ENCODE data around the gene CCT3. TPM values are rescaled to one million over a fixed set of nuclear protein-coding genes. Genes with fewer than 3 reads are reported as not detected.
"Not testable (repeated sequence)": the region's sequence is repeated elsewhere in the genome, so short reads cannot be mapped to it uniquely, and the experiment has no call there.

Gene CCT3
- total and polyA plus RNA-seq, 10 donors: 73.7 to 129 (median 105) TPM

DNA sequence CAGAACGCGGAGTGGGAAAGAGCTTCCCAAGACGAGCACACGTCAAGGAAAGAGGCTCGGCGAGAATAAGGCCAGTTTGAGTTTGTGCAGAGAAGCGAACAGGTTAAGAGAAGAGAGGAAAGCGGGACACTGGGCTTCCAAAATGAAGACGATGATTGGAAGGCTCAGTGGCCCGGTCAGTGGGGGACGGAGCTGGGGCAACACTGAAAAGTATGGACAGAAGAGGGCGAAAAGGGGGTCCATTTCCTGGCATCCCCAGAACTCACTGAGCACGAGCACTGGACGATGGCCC is 258 bp downstream of the CCT3 start:
- peaks cover 14 to 40% (median 29%) of the 10 kb centered on the region in 6 donors for H3K4me1 ChIP-seq

GRCh38 chr1:156337052-156337887 is 822 bp downstream of the CCT3 start:
- H3K9me3 ChIP-seq: no peaks in the 10 kb centered on the region
- peak; percentile 71 for DNase-seq
- H3K27ac ChIP-seq: peak overlapping the region; percentile 22 to 90 (median 86)
- TF ChIP-seq, protein P1, sequence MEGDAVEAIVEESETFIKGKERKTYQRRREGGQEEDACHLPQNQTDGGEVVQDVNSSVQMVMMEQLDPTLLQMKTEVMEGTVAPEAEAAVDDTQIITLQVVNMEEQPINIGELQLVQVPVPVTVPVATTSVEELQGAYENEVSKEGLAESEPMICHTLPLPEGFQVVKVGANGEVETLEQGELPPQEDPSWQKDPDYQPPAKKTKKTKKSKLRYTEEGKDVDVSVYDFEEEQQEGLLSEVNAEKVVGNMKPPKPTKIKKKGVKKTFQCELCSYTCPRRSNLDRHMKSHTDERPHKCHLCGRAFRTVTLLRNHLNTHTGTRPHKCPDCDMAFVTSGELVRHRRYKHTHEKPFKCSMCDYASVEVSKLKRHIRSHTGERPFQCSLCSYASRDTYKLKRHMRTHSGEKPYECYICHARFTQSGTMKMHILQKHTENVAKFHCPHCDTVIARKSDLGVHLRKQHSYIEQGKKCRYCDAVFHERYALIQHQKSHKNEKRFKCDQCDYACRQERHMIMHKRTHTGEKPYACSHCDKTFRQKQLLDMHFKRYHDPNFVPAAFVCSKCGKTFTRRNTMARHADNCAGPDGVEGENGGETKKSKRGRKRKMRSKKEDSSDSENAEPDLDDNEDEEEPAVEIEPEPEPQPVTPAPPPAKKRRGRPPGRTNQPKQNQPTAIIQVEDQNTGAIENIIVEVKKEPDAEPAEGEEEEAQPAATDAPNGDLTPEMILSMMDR (IDR thresholded peaks at IDR 0.05 in 8 of 11, conservative IDR thresholded peaks at IDR 0.05 in 3 of 11): no peak
- TF ChIP-seq POLR2AphosphoS5 (IDR thresholded peaks at IDR 0.05): no peak
- no peak for TF ChIP-seq POLR2A (IDR thresholded peaks at IDR 0.05)
- H3K36me3 ChIP-seq: peaks cover 0 to 38% (median 30%) of the 10 kb centered on the region in 6 donors
- intact Hi-C loops (cut with DNase I; ENCODE audit: low total_unique reads): no loop called here
- peaks cover 14 to 40% (median 29%) of the 10 kb centered on the region in 6 donors for H3K4me1 ChIP-seq
- H3K4me3 ChIP-seq: peak overlapping the region; percentile 57 to 95 (median 88)
- no peaks in the 10 kb centered on the region for H3K27me3 ChIP-seq (replicated peaks in 1 of 7)
- 34 to 37% (median 35%) methylated on average over 34 of the region's 34 CpGs for WGBS, 5 donors

More for the DNA sequence above, 258 bp downstream of the CCT3 start:
- intact Hi-C loops (cut with DNase I; ENCODE audit: low total_unique reads): no loop called here
- TF ChIP-seq POLR2AphosphoS5 (IDR thresholded peaks at IDR 0.05): no peak
- TF ChIP-seq, protein P1 (IDR thresholded peaks at IDR 0.05 in 8 of 11, conservative IDR thresholded peaks at IDR 0.05 in 3 of 11): no peak
- TF ChIP-seq POLR2A (IDR thresholded peaks at IDR 0.05): peak in 1 of 3 donors; percentile 40
- H3K27ac ChIP-seq: peak overlapping the region; percentile 22 to 90 (median 86)
- peak overlapping the region; percentile 57 to 95 (median 88) for H3K4me3 ChIP-seq
- H3K36me3 ChIP-seq: peaks cover 0 to 32% (median 24%) of the 10 kb centered on the region in 6 donors
- DNase-seq: no peak
- WGBS, 5 donors: 0 to 1% (median 0%) methylated on average over 14 of the region's 14 CpGs
- no peaks in the 10 kb centered on the region for H3K9me3 ChIP-seq
- no peaks in the 10 kb centered on the region for H3K27me3 ChIP-seq (replicated peaks in 1 of 7)

DNA sequence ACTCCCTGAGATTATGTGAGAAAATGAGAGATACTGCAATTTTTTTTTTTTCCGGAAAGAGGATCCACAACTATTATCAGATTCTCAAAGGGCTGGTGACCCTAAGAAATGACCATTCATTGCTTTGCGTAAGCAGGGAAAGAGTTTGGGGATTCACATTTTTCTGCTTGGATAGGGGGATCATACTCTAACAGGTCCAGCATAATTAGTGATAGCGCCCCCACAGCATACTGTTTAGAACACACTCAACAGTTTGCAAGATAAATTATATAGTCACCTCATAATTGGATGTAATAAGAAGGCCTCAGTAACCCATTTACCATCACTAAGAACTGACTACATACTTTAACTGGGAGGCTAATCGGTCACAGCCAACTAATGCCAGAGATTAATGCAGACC is 1.9 kb downstream of the CCT3 start:
- Histone ChIP-seq H3K4me3 (peak overlapping the region in 4 of 8 donors; percentile 72 to 91 (median 82)), H3K27ac (no peak overlapping the region), H3K36me3 (peaks cover 0 to 48% (median 40%) of the 10 kb centered on the region in 6 donors), H3K27me3 (replicated peaks in 1 of 7) (no peaks in the 10 kb centered on the region), H3K4me1 (peaks cover 14 to 40% (median 29%) of the 10 kb centered on the region in 6 donors), H3K9me3 (no peaks in the 10 kb centered on the region)
- no peak for DNase-seq
- 79 to 88% (median 83%) methylated on average over 4 of the region's 4 CpGs for WGBS, 5 donors
- intact Hi-C loops (cut with DNase I; ENCODE audit: low total_unique reads): no loop called here
- TF ChIP-seq, protein P1 (IDR thresholded peaks at IDR 0.05 in 8 of 11, conservative IDR thresholded peaks at IDR 0.05 in 3 of 11): no peak
- TF ChIP-seq POLR2AphosphoS5 (IDR thresholded peaks at IDR 0.05) (no peak), POLR2A (IDR thresholded peaks at IDR 0.05) (no peak)

GRCh38 chr1:156323179-156323578 is 14.9 kb downstream of the CCT3 start:
- H3K4me3 ChIP-seq; H3K27me3 ChIP-seq (replicated peaks in 1 of 7); DNase-seq; H3K9me3 ChIP-seq; intact Hi-C loops (cut with DNase I; ENCODE audit: low total_unique reads); H3K4me1 ChIP-seq; H3K27ac ChIP-seq: not testable (repeated sequence)
- peaks cover 0 to 96% (median 77%) of the 10 kb centered on the region in 6 donors for H3K36me3 ChIP-seq
- 93 to 97% (median 94%) methylated on average over 9 of the region's 9 CpGs for WGBS, 5 donors
